Fibroblast of lung (primary cell): ENCODE data around the gene FHL1.

Experiments used
- CTCF ChIP-seq, 2 donors: IDR thresholded peaks in 1 of 2; conservative IDR thresholded peaks in 1 of 2; 1 replicate in 1 of 2; 2 replicates in 1 of 2; pipeline ENCODE4 v1.5.1; 2011 to 2012; ENCODE audit warnings: low read length in 2 of 2, control low read depth in 1 of 2, inconsistent platforms in 1 of 2, low read depth in 1 of 2, mild to moderate bottlenecking in 1 of 2
- EZH2 ChIP-seq: IDR thresholded peaks from 2 replicates; pipeline ENCODE4 v1.5.1; 2012; ENCODE audit warnings: low read length, control low read depth, mild to moderate bottlenecking; ENCODE audit errors: missing control alignments

GRCh38 chrX:136166221-136166855 is 19.0 kb downstream of the FHL1 start:
- TF ChIP-seq CTCF (conservative IDR thresholded peaks at IDR 0.05 in 1 of 2, IDR thresholded peaks at IDR 0.05 in 1 of 2; ENCODE audit: low read depth in 1 of 2, low read length in 2 of 2) (peak; percentile 41 to 58), EZH2 (no peak)
